ENCODE measurements around the gene ZBTB20.
A peak's percentile ranks its signal among the peaks of the same experiment; 100 is the strongest.

Gene ZBTB20

DNA sequence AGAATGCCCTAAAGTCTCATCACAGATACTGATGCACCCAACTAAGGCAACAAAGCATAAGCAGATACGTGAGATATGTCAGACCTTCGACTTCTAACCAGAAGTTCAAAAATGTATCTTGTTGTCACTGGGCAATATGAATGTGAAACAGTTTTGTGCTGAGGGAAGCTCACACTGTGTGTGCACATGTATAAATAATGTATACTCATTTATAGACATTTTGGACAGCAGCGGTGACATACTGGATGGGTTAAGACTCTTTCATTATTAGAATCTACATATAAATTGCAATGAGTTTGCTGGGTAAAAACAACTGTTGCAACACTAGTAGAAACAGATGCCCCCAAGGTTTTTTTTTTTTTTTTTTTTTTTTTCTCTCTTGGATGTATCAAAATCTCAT is 815.4 kb downstream of the ZBTB20 start:
- Mint-ChIP-seq H3K9me3 (peaks cover 2% of the 10 kb centered on the region), H3K27ac (peak overlapping the region; percentile 100), H3K36me3 (peaks cover 54% of the 10 kb centered on the region), H3K4me3 (no peak overlapping the region), H3K4me1 (peaks cover 81% of the 10 kb centered on the region), H3K27me3 (no peaks in the 10 kb centered on the region)
- no peak for ATAC-seq

DNA sequence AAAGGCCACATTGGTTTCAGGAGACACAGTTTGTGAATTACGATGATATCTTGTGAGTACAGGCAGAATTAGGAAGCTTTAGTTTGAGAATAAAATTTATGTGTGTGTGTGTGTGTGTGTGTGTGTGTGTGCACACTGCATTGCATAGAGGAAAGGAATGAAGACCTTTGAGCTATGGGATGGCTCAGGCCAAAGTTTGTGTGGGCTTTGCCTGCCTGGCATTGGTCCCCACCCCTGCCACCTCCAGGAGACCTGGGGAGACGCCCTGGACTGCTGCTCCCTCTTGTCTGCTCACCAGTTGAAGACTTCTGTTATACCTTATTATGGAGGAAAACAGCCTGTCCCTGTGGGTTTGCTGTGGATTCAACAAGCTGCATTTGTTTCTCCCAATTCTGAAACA is 816.1 kb downstream of the ZBTB20 start:
- H3K27me3 Mint-ChIP-seq = no peaks in the 10 kb centered on the region
- peaks cover 47% of the 10 kb centered on the region for H3K36me3 Mint-ChIP-seq
- H3K4me3 Mint-ChIP-seq = no peak overlapping the region
- peak overlapping the region; percentile 100 for H3K27ac Mint-ChIP-seq
- H3K9me3 Mint-ChIP-seq = peaks cover 2% of the 10 kb centered on the region
- no peak for ATAC-seq
- H3K4me1 Mint-ChIP-seq = peaks cover 82% of the 10 kb centered on the region

DNA sequence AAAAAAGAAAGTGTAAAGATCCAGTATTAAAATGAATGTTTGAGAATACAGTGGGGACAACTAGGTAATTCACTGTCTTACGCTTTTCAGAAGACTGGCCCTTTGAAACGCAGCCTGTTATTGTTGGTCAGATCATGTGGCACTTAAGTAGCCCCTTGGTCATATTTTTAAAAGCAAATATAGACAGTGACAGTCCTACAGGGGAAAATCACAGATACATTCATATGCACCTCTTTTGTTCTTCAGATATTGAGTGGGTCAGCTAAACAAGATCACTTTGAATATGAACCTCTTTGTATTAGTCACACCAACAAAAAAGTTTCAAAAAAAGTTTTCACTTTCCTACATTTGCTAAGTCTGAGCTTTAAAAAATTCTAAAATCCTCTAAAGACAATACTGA is 817.3 kb downstream of the ZBTB20 start:
- ATAC-seq = no peak
- H3K4me1 Mint-ChIP-seq = peaks cover 84% of the 10 kb centered on the region
- peaks cover 2% of the 10 kb centered on the region for H3K9me3 Mint-ChIP-seq
- H3K4me3 Mint-ChIP-seq = no peak overlapping the region
- peak overlapping the region; percentile 100 for H3K27ac Mint-ChIP-seq
- H3K27me3 Mint-ChIP-seq = no peaks in the 10 kb centered on the region
- H3K36me3 Mint-ChIP-seq = peaks cover 35% of the 10 kb centered on the region

DNA sequence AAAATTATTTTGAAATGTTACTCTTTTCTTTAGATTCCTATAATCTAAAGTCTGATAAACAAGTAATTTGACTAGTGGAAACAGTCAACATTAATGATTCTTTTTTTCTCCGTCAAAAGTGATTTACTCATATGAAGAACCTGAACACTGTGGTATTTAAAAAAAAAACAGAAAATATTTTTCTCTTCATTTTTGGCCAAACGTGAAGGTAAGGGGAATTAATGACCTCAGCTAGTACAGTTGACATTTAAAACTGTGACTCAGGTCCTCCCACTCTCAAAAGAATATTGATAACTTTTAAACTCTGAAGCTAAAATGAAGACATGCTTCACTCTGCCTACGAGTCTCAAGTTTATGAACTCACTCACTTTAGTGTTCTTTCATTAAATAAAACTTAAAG is 818.7 kb downstream of the ZBTB20 start:
- peaks cover 35% of the 10 kb centered on the region for H3K36me3 Mint-ChIP-seq
- ATAC-seq = peak; percentile 68
- peak overlapping the region; percentile 100 for H3K27ac Mint-ChIP-seq
- H3K9me3 Mint-ChIP-seq = peaks cover 2% of the 10 kb centered on the region
- no peaks in the 10 kb centered on the region for H3K27me3 Mint-ChIP-seq
- peak overlapping the region; percentile 66 for H3K4me3 Mint-ChIP-seq
- peaks cover 85% of the 10 kb centered on the region for H3K4me1 Mint-ChIP-seq

DNA sequence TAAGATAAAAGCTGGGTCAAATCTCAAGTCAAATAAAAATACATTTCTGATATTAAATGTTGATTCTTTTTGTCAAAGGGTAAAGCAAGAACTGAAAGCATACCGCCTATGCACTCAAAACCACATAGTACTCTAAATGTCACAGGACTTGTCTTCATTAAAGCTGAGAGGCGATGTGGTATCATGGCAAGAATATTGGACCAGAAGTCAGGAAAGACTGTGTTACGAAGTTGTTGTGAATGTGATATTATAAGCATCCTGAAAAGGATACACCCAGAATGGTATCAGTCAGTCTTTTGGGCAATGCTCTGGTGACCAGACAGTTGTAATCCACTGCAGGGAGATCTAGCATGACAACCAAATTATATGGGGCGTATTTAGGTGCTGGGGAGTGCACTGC is 819.4 kb downstream of the ZBTB20 start:
- Mint-ChIP-seq H3K27ac (peak overlapping the region; percentile 100), H3K36me3 (peaks cover 37% of the 10 kb centered on the region), H3K4me1 (peaks cover 84% of the 10 kb centered on the region), H3K27me3 (no peaks in the 10 kb centered on the region), H3K4me3 (peak overlapping the region; percentile 48), H3K9me3 (peaks cover 2% of the 10 kb centered on the region)
- peak; percentile 67 for ATAC-seq

DNA sequence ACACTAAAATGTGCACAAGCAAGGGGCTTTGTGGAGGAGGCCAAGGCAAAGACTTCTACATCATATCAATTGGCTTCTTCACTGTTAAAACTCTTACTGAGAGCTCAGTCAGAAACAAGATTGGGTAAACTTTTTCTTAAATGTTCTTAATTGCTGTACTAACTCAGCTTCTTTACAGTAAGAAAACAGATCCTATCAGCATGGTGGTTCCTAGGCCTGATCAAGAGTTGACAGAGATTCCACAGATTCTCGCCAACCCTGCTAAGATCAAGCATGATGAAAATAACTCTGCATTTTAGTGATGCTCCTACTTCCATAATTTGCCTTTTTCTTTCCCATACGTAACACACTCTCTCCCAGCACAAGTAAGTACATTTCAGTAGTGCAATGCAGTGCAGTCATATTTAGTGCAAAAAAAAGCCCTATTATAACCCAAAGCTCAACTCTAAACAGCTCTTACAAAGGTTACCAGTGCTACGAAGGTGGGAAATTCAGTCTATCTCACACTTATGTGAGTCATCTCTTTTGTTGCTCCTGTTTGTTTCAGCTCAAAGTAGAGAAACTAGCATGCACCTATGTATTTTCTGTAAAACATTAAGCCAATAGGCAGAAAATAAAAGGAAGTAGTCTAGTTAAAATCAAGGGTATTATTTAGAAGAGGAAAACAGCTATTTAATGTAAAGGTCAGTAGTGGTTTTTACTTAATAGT is 823.4 kb downstream of the ZBTB20 start:
- Mint-ChIP-seq H3K4me3 (peak overlapping the region; percentile 11), H3K9me3 (no peaks in the 10 kb centered on the region)

DNA sequence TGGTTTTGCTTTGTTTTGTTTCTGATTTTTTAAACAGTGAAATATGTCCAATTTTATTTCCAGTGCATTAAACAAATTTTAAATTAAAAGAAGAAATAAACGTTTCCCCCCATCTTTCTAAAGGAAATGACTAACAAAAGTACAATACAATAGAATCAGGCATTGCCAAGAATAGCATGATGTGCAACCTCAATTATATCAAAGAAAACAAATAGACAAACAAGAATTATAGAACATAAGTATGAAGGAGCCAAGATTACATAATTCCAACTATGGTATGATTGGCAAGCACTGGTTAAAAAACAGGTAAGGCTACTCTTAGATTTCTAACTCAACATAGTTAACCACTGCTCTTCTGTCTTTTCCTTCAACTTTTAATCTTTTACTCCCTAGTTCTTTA is 826.8 kb downstream of the ZBTB20 start:
- no peaks in the 10 kb centered on the region for H3K9me3 Mint-ChIP-seq
- H3K4me3 Mint-ChIP-seq = no peak overlapping the region
- no peak for ATAC-seq
- H3K27me3 Mint-ChIP-seq = no peaks in the 10 kb centered on the region
- peaks cover 63% of the 10 kb centered on the region for H3K4me1 Mint-ChIP-seq
- peaks cover 22% of the 10 kb centered on the region for H3K36me3 Mint-ChIP-seq
- no peak overlapping the region for H3K27ac Mint-ChIP-seq

More for the DNA sequence above, 823.4 kb downstream of the ZBTB20 start:
- ATAC-seq = peak; percentile 75
- H3K4me1 Mint-ChIP-seq = peaks cover 83% of the 10 kb centered on the region
- H3K36me3 Mint-ChIP-seq = peaks cover 21% of the 10 kb centered on the region
- no peaks in the 10 kb centered on the region for H3K27me3 Mint-ChIP-seq
- H3K27ac Mint-ChIP-seq = peak overlapping the region; percentile 100

DNA sequence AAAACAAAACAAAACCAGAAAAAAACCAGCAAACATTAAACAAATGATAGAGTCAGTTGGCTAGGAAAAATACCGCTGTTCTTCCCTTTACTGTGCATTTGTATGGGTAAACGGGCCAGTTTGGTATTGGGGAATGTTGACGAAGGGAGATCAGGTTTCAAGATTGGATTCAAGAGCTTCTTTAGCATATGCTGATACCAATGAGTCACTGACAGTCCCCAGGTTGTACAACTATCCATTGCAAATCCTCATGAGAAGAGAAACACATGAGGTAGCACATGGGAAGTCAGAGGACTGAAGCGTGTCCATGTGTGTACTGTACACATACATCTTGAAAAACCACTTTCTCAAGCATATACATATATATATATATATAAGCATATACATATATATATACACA is 827.6 kb downstream of the ZBTB20 start:
- no peaks in the 10 kb centered on the region for H3K9me3 Mint-ChIP-seq
- no peak for ATAC-seq
- H3K4me1 Mint-ChIP-seq = peaks cover 55% of the 10 kb centered on the region
- no peaks in the 10 kb centered on the region for H3K27me3 Mint-ChIP-seq
- H3K36me3 Mint-ChIP-seq = peaks cover 23% of the 10 kb centered on the region
- peak overlapping the region; percentile 21 for H3K27ac Mint-ChIP-seq
- H3K4me3 Mint-ChIP-seq = no peak overlapping the region

DNA sequence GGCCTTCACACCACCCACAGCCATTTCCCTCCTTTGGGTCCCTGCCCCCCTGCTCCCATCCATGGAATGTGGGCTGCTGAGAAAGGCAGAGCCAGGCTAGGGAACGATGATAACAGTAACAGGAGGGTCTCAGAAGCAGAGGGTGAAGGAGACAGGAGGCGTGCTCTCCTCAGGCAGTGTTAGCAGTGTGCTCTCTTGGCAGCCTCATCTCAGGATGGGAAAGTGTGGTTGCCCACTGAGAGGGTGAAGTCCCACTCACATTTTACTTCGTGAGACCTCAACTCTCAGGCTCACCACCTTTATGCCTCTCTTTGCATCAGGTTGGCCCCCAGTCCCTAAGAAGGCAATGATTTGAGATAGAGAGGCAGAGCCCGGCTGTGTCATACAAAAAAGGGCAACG is 828.8 kb downstream of the ZBTB20 start:
- H3K36me3 Mint-ChIP-seq = peaks cover 34% of the 10 kb centered on the region
- no peaks in the 10 kb centered on the region for H3K9me3 Mint-ChIP-seq
- H3K4me1 Mint-ChIP-seq = peaks cover 53% of the 10 kb centered on the region

DNA sequence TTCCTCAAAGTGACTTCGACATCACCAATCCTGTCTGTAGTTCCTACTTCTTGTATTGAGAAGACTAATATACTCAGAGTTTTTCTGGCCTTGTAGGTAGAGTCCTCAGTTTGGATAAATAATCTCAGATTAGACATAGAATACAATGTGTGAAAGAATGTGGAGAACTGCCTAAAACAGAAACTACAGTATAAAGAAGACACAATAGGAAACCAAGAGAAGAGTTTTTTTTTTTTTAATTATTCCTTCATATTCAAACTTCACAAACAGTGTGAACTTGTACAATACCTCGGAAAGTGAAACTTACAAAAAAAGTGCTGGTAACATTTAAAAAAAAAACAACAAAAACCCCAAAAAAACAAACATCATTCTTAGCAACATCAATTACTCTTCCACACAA is 832.8 kb downstream of the ZBTB20 start:
- H3K4me3 Mint-ChIP-seq = no peak overlapping the region
- no peaks in the 10 kb centered on the region for H3K9me3 Mint-ChIP-seq
- H3K27ac Mint-ChIP-seq = peak overlapping the region; percentile 70
- peaks cover 43% of the 10 kb centered on the region for H3K4me1 Mint-ChIP-seq
- ATAC-seq = no peak
- peaks cover 33% of the 10 kb centered on the region for H3K36me3 Mint-ChIP-seq
- no peaks in the 10 kb centered on the region for H3K27me3 Mint-ChIP-seq

More for the DNA sequence above, 828.8 kb downstream of the ZBTB20 start:
- Mint-ChIP-seq H3K27me3 (no peaks in the 10 kb centered on the region), H3K4me3 (no peak overlapping the region), H3K27ac (peak overlapping the region; percentile 21)
- ATAC-seq = no peak

DNA sequence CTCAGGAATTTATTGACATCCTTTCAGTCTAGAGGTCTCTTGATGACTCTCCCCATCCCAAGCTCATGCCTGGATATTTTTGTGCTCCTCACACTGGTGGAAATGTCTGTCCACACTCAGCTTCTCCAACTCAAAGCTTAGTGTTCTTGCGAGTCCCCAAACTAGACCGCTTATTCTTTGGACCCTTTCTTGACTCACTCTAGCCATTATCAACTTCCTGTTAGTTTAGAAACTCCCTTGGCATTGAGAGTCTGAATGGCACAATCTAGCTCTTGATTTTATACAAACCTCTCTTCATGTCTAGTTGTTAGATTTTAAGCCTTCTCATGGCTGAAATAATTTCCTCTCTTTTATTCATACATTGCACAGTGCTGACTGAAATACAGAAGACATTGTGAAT is 833.7 kb downstream of the ZBTB20 start:
- Mint-ChIP-seq H3K27me3 (no peaks in the 10 kb centered on the region), H3K27ac (peak overlapping the region; percentile 70), H3K4me1 (peaks cover 47% of the 10 kb centered on the region), H3K4me3 (no peak overlapping the region), H3K9me3 (no peaks in the 10 kb centered on the region), H3K36me3 (peaks cover 39% of the 10 kb centered on the region)
- ATAC-seq = no peak

DNA sequence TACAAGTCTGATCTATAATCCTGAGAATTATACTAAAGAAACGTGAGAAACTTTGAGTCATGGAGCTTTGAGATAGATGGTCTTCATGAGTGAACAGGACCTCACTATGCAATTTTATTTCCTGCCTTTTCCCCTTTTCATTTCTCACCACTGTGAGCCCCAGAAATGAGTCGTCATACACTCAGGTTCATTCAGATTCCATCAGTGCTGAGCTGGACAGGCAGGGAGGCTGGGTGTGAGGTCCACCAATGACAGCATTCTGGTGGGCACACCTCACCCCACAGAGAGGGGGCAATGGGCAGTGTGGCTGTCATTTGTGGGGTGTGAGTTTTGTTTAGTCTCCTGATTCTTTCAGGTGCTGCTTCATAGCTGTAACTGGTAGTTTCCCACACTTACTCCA is 836.4 kb downstream of the ZBTB20 start:
- ATAC-seq = no peak
- Mint-ChIP-seq H3K36me3 (peaks cover 37% of the 10 kb centered on the region), H3K9me3 (no peaks in the 10 kb centered on the region), H3K4me1 (peaks cover 59% of the 10 kb centered on the region), H3K27ac (peak overlapping the region; percentile 98), H3K27me3 (no peaks in the 10 kb centered on the region), H3K4me3 (no peak overlapping the region)

DNA sequence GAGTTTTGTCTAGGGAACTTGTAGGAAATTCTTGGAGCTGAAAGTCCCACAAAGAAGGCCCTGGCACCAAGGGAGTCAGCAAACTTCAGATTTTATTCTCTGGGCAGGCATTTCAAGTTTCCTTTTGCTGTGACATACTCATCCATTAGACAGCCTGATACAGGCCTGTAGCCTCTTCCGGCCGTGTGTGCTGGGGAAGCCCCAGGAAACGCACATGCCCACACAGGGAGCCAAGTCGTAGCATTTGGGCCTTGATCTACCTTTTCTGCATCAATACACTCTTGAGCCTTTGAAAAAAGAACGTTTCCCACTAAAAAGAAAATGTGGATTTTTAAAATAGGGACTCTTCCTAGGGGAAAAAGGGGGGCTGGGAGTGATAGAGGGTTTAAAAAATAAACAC is 838.3 kb downstream of the ZBTB20 start:
- H3K4me3 Mint-ChIP-seq = peak overlapping the region; percentile 72
- ATAC-seq = peak; percentile 92
- H3K27ac Mint-ChIP-seq = peak overlapping the region; percentile 98
- peaks cover 37% of the 10 kb centered on the region for H3K36me3 Mint-ChIP-seq
- peaks cover 62% of the 10 kb centered on the region for H3K4me1 Mint-ChIP-seq
- no peaks in the 10 kb centered on the region for H3K9me3 Mint-ChIP-seq
- no peaks in the 10 kb centered on the region for H3K27me3 Mint-ChIP-seq

DNA sequence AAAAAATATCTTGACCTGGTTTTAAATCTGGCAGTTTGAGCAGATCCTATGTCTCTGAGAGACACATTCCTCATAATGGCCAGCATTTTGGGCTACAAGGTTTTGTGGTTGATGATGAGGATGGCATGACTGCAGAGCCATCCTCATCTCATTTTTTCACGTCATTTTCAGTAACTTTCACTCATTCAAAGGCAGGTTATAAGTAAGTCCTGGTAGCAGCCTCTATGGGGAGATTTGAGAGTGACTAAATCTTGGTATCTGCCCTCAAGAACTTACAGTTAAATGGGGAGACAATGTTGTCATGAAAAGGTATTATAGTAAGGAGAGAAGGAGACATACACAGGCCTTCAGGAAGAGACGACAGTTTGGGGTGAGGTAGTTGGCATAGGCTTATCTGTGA is 838.7 kb downstream of the ZBTB20 start:
- no peaks in the 10 kb centered on the region for H3K9me3 Mint-ChIP-seq
- H3K4me3 Mint-ChIP-seq = peak overlapping the region; percentile 72
- peak overlapping the region; percentile 98 for H3K27ac Mint-ChIP-seq
- no peaks in the 10 kb centered on the region for H3K27me3 Mint-ChIP-seq
- no peak for ATAC-seq
- H3K36me3 Mint-ChIP-seq = peaks cover 32% of the 10 kb centered on the region
- H3K4me1 Mint-ChIP-seq = peaks cover 58% of the 10 kb centered on the region

DNA sequence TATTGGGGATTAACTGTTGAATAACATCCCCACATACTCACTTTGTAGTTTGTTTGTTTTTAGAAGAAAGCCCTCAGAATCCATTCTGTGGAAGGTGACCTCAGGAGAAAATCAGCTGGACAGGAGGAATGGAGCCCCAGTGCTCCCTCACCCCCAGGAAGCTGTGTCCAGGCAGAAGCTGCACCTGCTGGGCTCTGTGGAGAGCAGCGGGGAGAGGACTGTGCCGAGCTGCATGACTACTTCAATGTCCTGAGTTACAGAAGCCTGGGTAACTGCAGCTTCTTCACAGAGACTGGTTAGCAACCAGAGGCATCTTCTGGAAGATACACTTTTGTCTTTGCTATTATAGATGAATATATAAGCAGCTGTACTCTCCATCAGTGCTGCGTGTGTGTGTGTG is 839.3 kb downstream of the ZBTB20 start:
- peak; percentile 27 for ATAC-seq
- Mint-ChIP-seq H3K4me1 (peaks cover 56% of the 10 kb centered on the region), H3K4me3 (peak overlapping the region; percentile 72), H3K27me3 (no peaks in the 10 kb centered on the region), H3K27ac (peak overlapping the region; percentile 98), H3K9me3 (no peaks in the 10 kb centered on the region), H3K36me3 (peaks cover 30% of the 10 kb centered on the region)

DNA sequence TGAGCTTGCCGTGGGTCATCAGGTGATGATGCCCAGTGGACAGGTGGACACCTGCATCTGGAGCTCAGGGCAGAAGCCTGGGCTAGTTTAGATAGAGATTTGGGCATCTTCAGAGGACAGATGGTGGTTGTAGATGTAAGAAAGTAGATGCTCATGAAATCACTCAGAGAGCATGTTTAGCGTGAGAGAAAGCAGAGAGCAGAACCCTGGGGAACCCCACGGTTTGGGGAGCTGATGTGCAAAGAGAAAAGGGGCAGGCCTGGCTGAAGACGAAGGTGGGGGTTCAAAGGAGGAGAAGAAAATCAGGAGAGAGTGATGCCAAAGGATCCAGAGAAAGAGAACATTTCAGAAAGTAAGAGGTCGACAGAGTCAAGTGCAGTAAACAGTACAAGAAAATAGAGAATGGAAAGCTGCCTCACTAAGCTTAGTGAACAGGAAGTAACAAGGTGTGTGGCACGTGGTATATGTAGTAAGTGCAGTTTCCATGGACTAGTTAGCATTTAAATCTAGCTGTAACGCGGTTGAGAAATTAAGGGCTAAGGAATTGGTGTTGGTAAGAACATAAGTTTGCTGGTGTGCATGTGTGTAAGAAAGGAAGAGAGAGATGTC is 839.8 kb downstream of the ZBTB20 start:
- peak; percentile 87 for ATAC-seq
- Mint-ChIP-seq H3K27me3 (no peaks in the 10 kb centered on the region), H3K4me1 (peaks cover 56% of the 10 kb centered on the region)

More for the DNA sequence above, 839.8 kb downstream of the ZBTB20 start:
- Mint-ChIP-seq H3K27ac (peak overlapping the region; percentile 98), H3K4me3 (peak overlapping the region; percentile 72), H3K9me3 (no peaks in the 10 kb centered on the region), H3K36me3 (peaks cover 30% of the 10 kb centered on the region)
